Gastrocnemius medialis (tissue), 4 donors: ENCODE measurements around the gene WDR12.

Source experiments
- CTCF ChIP-seq, 5 experiments: fragments of 450-650 bp in 3 of 5; fragments of 200-600 bp in 2 of 5; sonication (generic) in 2 of 5; IDR thresholded peaks in 4 of 5; conservative IDR thresholded peaks in 1 of 5; 1 replicate in 4 of 5; 2 replicates in 1 of 5; pipeline ENCODE4 v1.5.1; 2016 to 2019; ENCODE audit warnings: antibody characterized with exemption in 5 of 5, mild to moderate bottlenecking in 3 of 5, moderate library complexity in 3 of 5
- POLR2A ChIP-seq, 2 donors: fragments of 450-650 bp; IDR thresholded peaks; one replicate each; pipeline ENCODE4 v1.6.1; 2017; ENCODE audit warnings: antibody characterized with exemption in 2 of 2, mild to moderate bottlenecking in 2 of 2, moderate library complexity in 2 of 2

GRCh38 chr2:202934456-202934855, 23.0 kb upstream of the WDR12 start:
- TF ChIP-seq CTCF (IDR thresholded peaks at IDR 0.05 in 4 of 5, conservative IDR thresholded peaks at IDR 0.05 in 1 of 5), result no peak
- no peak for TF ChIP-seq POLR2A (IDR thresholded peaks at IDR 0.05)
